GM18526 (cell line): ENCODE results near the gene KMT2B.

Experiments used
- POLR2A ChIP-seq: IDR thresholded peaks from 3 replicates; pipeline ENCODE4 v1.6.1; 2011; ENCODE audit not compliant: insufficient read length; ENCODE audit errors: extremely low read depth

The KMT2B gene

GRCh38 chr19:35754370-35755130, 36.7 kb downstream of the KMT2B start:
- TF ChIP-seq POLR2A = no peak

- no peak for TF ChIP-seq POLR2A
Observed at GRCh38 chr19:35755131-35755549, 37.3 kb downstream of the KMT2B start.

- TF ChIP-seq POLR2A = no peak
Observed at GRCh38 chr19:35755550-35756376, 38.0 kb downstream of the KMT2B start.

- TF ChIP-seq POLR2A = no peak
Observed at GRCh38 chr19:35756377-35757230, 38.8 kb downstream of the KMT2B start, which contains the start of gene HSPB6. Gene HSPB6, minus strand, starts transcription at chr19:35757029. Its CDS starts 21 bp downstream, at chr19:35757008.

GRCh38 chr19:35757231-35757748, 39.5 kb downstream of the KMT2B start:
- no peak for TF ChIP-seq POLR2A

GRCh38 chr19:35757749-35758608, 40.2 kb downstream of the KMT2B start, which contains the start of gene PROSER3:
Gene PROSER3, plus strand, starts transcription at chr19:35758176. Its CDS starts 40 bp downstream, at chr19:35758216.
- peak; percentile 65 for TF ChIP-seq POLR2A

GRCh38 chr19:35759697-35760096, 41.9 kb downstream of the KMT2B start:
- no peak for TF ChIP-seq POLR2A

- no peak for TF ChIP-seq POLR2A
Observed at GRCh38 chr19:35760711-35761349, 43.0 kb downstream of the KMT2B start.

- no peak for TF ChIP-seq POLR2A
Observed at GRCh38 chr19:35764432-35765315, 46.9 kb downstream of the KMT2B start.

- no peak for TF ChIP-seq POLR2A
Observed at GRCh38 chr19:35766571-35767104, 48.8 kb downstream of the KMT2B start.

GRCh38 chr19:35767288-35768081, 49.7 kb downstream of the KMT2B start:
- no peak for TF ChIP-seq POLR2A

- TF ChIP-seq POLR2A = no peak
Observed at GRCh38 chr19:35768082-35768421, 50.2 kb downstream of the KMT2B start.
